Measurements from ENCODE around the gene MCU.
"Not testable (repeated sequence)": the region's sequence is repeated elsewhere in the genome, so short reads cannot be mapped to it uniquely, and the experiment has no call there.

The MCU gene

GRCh38 chr10:72765051-72765745, 73.3 kb downstream of the MCU start:
- no peak overlapping the region for H3K9ac ChIP-seq (ENCODE audit: low read depth, low read length)
- no peaks in the 10 kb centered on the region for H3K9me3 ChIP-seq (ENCODE audit: insufficient read depth, low read depth, low read length)
- no peaks in the 10 kb centered on the region; the same call in 1 of the 2 replicates for H3K4me1 ChIP-seq (ENCODE audit: insufficient read depth, low read length)
- no peak overlapping the region for H3K4me3 ChIP-seq (ENCODE audit: low read length)
- WGBS, result 93% methylated on average over 3 of the region's 3 CpGs
- H3K27me3 ChIP-seq (ENCODE audit: insufficient read depth, low read length), result no peaks in the 10 kb centered on the region
- H3K27ac ChIP-seq (ENCODE audit: low read depth, low read length), result no peak overlapping the region
- H3K36me3 ChIP-seq (ENCODE audit: insufficient read depth, low read length), result no peaks in the 10 kb centered on the region

- not testable (repeated sequence) for H3K4me3 ChIP-seq (ENCODE audit: low read length); H3K4me1 ChIP-seq (ENCODE audit: insufficient read depth, low read length)
These were observed 79.3 kb downstream of the MCU start for GRCh38 chr10:72771195-72771594.

GRCh38 chr10:72772031-72772430, 80.1 kb downstream of the MCU start:
- Histone ChIP-seq H3K9me3 (ENCODE audit: insufficient read depth, low read depth, low read length) (peaks cover 4% of the 10 kb centered on the region; the same call in 1 of the 2 replicates), H3K4me3 (ENCODE audit: low read length) (no peak overlapping the region), H3K36me3 (ENCODE audit: insufficient read depth, low read length) (no peaks in the 10 kb centered on the region), H3K27ac (ENCODE audit: low read depth, low read length) (peak overlapping the region; percentile 9; the same call in 1 of the 2 replicates), H3K9ac (ENCODE audit: low read depth, low read length) (no peak overlapping the region), H3K27me3 (ENCODE audit: insufficient read depth, low read length) (no peaks in the 10 kb centered on the region), H3K4me1 (ENCODE audit: insufficient read depth, low read length) (0 out of 2 replicates have a peak, but pooled peaks cover 4% of the 10 kb centered on the region)
- WGBS, result 96% methylated on average over 1 of the region's 1 CpG

More at GRCh38 chr10:72771195-72771594, 79.3 kb downstream of the MCU start:
- H3K27me3 ChIP-seq (ENCODE audit: insufficient read depth, low read length); H3K27ac ChIP-seq (ENCODE audit: low read depth, low read length); H3K9ac ChIP-seq (ENCODE audit: low read depth, low read length); H3K36me3 ChIP-seq (ENCODE audit: insufficient read depth, low read length); H3K9me3 ChIP-seq (ENCODE audit: insufficient read depth, low read depth, low read length): not testable (repeated sequence)

- H3K27ac ChIP-seq (ENCODE audit: low read depth, low read length), result no peak overlapping the region
- no peak overlapping the region for H3K4me3 ChIP-seq (ENCODE audit: low read length)
- no peaks in the 10 kb centered on the region for H3K36me3 ChIP-seq (ENCODE audit: insufficient read depth, low read length)
- H3K9ac ChIP-seq (ENCODE audit: low read depth, low read length), result no peak overlapping the region
- peaks cover 35% of the 10 kb centered on the region for H3K4me1 ChIP-seq (ENCODE audit: insufficient read depth, low read length)
- WGBS, result 88% methylated on average over 2 of the region's 2 CpGs
- H3K27me3 ChIP-seq (ENCODE audit: insufficient read depth, low read length), result no peaks in the 10 kb centered on the region
- peaks cover 4% of the 10 kb centered on the region; the same call in 1 of the 2 replicates for H3K9me3 ChIP-seq (ENCODE audit: insufficient read depth, low read depth, low read length)
These were observed 87.9 kb downstream of the MCU start for GRCh38 chr10:72779874-72780273.

- H3K36me3 ChIP-seq (ENCODE audit: insufficient read depth, low read length), result no peaks in the 10 kb centered on the region
- peak overlapping the region; percentile 75 for H3K27ac ChIP-seq (ENCODE audit: low read depth, low read length)
- H3K9me3 ChIP-seq (ENCODE audit: insufficient read depth, low read depth, low read length), result peaks cover 4% of the 10 kb centered on the region; the same call in 1 of the 2 replicates
- no peaks in the 10 kb centered on the region for H3K27me3 ChIP-seq (ENCODE audit: insufficient read depth, low read length)
- 94% methylated on average over 4 of the region's 5 CpGs for WGBS
- H3K9ac ChIP-seq (ENCODE audit: low read depth, low read length), result no peak overlapping the region; the same call in 1 of the 2 replicates
- H3K4me1 ChIP-seq (ENCODE audit: insufficient read depth, low read length), result peaks cover 48% of the 10 kb centered on the region
- no peak overlapping the region for H3K4me3 ChIP-seq (ENCODE audit: low read length)
These were observed 90.8 kb downstream of the MCU start for GRCh38 chr10:72782649-72783330.

GRCh38 chr10:72783410-72783833, 91.5 kb downstream of the MCU start:
- Histone ChIP-seq H3K27me3 (ENCODE audit: insufficient read depth, low read length) (no peaks in the 10 kb centered on the region), H3K36me3 (ENCODE audit: insufficient read depth, low read length) (no peaks in the 10 kb centered on the region), H3K9ac (ENCODE audit: low read depth, low read length) (no peak overlapping the region; the same call in 1 of the 2 replicates), H3K27ac (ENCODE audit: low read depth, low read length) (peak overlapping the region; percentile 75), H3K4me1 (ENCODE audit: insufficient read depth, low read length) (peaks cover 48% of the 10 kb centered on the region), H3K9me3 (ENCODE audit: insufficient read depth, low read depth, low read length) (peaks cover 4% of the 10 kb centered on the region; the same call in 1 of the 2 replicates), H3K4me3 (ENCODE audit: low read length) (no peak overlapping the region)
- WGBS, result 35% methylated on average over 1 of the region's 1 CpG

GRCh38 chr10:72784551-72785351, 92.8 kb downstream of the MCU start:
- Histone ChIP-seq H3K4me3 (ENCODE audit: low read length) (peak overlapping the region; percentile 18; the same call in 1 of the 2 replicates), H3K36me3 (ENCODE audit: insufficient read depth, low read length) (no peaks in the 10 kb centered on the region), H3K9me3 (ENCODE audit: insufficient read depth, low read depth, low read length) (peaks cover 1% of the 10 kb centered on the region; the same call in 1 of the 2 replicates), H3K4me1 (ENCODE audit: insufficient read depth, low read length) (peaks cover 52% of the 10 kb centered on the region), H3K9ac (ENCODE audit: low read depth, low read length) (peak overlapping the region; percentile 59; the same call in 1 of the 2 replicates), H3K27me3 (ENCODE audit: insufficient read depth, low read length) (no peaks in the 10 kb centered on the region), H3K27ac (ENCODE audit: low read depth, low read length) (peak overlapping the region; percentile 75)
- 48% methylated on average over 7 of the region's 7 CpGs for WGBS

- WGBS, result 94% methylated on average over 2 of the region's 2 CpGs
- H3K4me1 ChIP-seq (ENCODE audit: insufficient read depth, low read length), result peaks cover 58% of the 10 kb centered on the region
- no peak overlapping the region for H3K4me3 ChIP-seq (ENCODE audit: low read length)
- H3K27ac ChIP-seq (ENCODE audit: low read depth, low read length), result peak overlapping the region; percentile 75
- peak overlapping the region; percentile 59; the same call in 1 of the 2 replicates for H3K9ac ChIP-seq (ENCODE audit: low read depth, low read length)
- no peaks in the 10 kb centered on the region for H3K27me3 ChIP-seq (ENCODE audit: insufficient read depth, low read length)
- H3K36me3 ChIP-seq (ENCODE audit: insufficient read depth, low read length), result no peaks in the 10 kb centered on the region
- H3K9me3 ChIP-seq (ENCODE audit: insufficient read depth, low read depth, low read length), result no peaks in the 10 kb centered on the region
These were observed 93.5 kb downstream of the MCU start for GRCh38 chr10:72785409-72785808.

- no peaks in the 10 kb centered on the region for H3K27me3 ChIP-seq (ENCODE audit: insufficient read depth, low read length)
- 93% methylated on average over 2 of the region's 3 CpGs for WGBS
- peaks cover 57% of the 10 kb centered on the region for H3K4me1 ChIP-seq (ENCODE audit: insufficient read depth, low read length)
- no peak overlapping the region for H3K4me3 ChIP-seq (ENCODE audit: low read length)
- no peak overlapping the region for H3K27ac ChIP-seq (ENCODE audit: low read depth, low read length)
- H3K9me3 ChIP-seq (ENCODE audit: insufficient read depth, low read depth, low read length), result no peaks in the 10 kb centered on the region
- H3K9ac ChIP-seq (ENCODE audit: low read depth, low read length), result no peak overlapping the region
- H3K36me3 ChIP-seq (ENCODE audit: insufficient read depth, low read length), result no peaks in the 10 kb centered on the region
These were observed 98.5 kb downstream of the MCU start for GRCh38 chr10:72790216-72790990.

- Histone ChIP-seq H3K4me1 (ENCODE audit: insufficient read depth, low read length) (peaks cover 50% of the 10 kb centered on the region), H3K9ac (ENCODE audit: low read depth, low read length) (peak overlapping the region; percentile 83), H3K36me3 (ENCODE audit: insufficient read depth, low read length) (no peaks in the 10 kb centered on the region), H3K4me3 (ENCODE audit: low read length) (peak overlapping the region; percentile 26; the same call in 1 of the 2 replicates), H3K27ac (ENCODE audit: low read depth, low read length) (peak overlapping the region; percentile 90), H3K9me3 (ENCODE audit: insufficient read depth, low read depth, low read length) (no peaks in the 10 kb centered on the region), H3K27me3 (ENCODE audit: insufficient read depth, low read length) (no peaks in the 10 kb centered on the region)
- 48% methylated on average over 3 of the region's 3 CpGs for WGBS
These were observed 100.3 kb downstream of the MCU start for GRCh38 chr10:72792288-72792687.
